Mammary epithelial cell (primary cell): Measurements from ENCODE around the gene POU3F2.

Experiments used
- CTCF ChIP-seq, 2 donors: IDR thresholded peaks in 1 of 2; conservative IDR thresholded peaks in 1 of 2; 2 replicates each; pipeline ENCODE4 v1.5.1; 2011 to 2012; ENCODE audit warnings: inconsistent platforms in 2 of 2, low read length in 2 of 2, mild to moderate bottlenecking in 2 of 2, control low read depth in 1 of 2, low read depth in 1 of 2; ENCODE audit not compliant: insufficient read depth in 1 of 2; ENCODE audit errors: extremely low read depth in 1 of 2
- EZH2 ChIP-seq: IDR thresholded peaks from 2 replicates; pipeline ENCODE4 v1.6.1; 2012; ENCODE audit warnings: low read length, inconsistent platforms, borderline replicate concordance

- no peak for TF ChIP-seq CTCF (conservative IDR thresholded peaks at IDR 0.05 in 1 of 2, IDR thresholded peaks at IDR 0.05 in 1 of 2; ENCODE audit: extremely low read depth in 1 of 2, insufficient read depth in 1 of 2, low read depth in 1 of 2, low read length in 2 of 2)
- no peak for TF ChIP-seq EZH2
These were observed 2.5 kb upstream of the POU3F2 start for GRCh38 chr6:98831959-98832283.
